HG02852 (cell line): ENCODE measurements around the gene HLF.

Source experiments
- ATAC-seq: cut with Tn5 transposase; IDR thresholded peaks from one replicate; pipeline ENCODE4 v1.9.1; 2021; ENCODE audit warnings: mild to moderate bottlenecking, moderate library complexity; ENCODE audit not compliant: unreplicated experiment

HLF gene

DNA sequence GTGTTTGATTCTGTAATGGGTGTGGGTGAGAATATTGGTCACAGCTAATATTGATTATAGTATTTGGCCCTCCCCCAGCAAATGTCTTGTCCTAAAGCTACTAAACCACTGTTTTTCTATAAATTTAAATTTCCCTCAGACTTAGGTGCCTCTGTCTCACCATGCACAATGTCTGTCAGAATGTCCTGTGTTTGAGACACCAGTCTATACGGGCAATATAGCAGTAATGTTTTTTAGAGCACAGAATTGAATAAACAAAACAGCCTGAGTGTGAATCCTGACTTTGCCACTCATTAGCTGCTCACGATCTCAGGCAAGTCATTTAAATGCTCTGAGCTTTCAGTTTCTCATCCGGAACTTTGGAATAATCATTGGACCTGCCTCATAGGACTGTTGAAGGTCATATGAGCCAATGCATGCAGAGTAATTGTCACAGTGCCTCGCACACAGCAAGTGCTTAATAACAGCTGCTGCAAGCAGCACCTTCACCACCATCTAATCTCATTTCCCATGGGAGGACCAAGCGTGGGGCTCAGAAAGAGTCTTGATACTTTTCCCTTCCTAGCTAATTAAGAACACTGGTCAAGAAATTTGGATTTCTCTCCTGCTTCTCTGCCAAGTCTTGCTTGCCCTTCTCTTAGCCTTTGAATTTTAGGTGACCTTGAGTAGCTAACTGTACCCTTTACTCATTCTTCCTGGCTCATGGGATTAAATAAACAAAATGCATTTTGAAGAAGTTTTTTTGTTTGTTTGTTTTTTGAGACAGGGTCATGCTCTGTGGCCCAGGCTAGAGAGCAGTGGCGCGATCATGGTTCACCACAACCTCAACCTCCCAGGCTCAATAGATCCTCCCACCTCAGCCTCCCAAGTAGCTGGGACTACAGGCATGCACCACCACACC lies 9.8 kb downstream of the HLF start:
- ATAC-seq: no peak

- ATAC-seq: no peak
Observed at GRCh38 chr17:55275894-55276804, 11.4 kb downstream of the HLF start.

- no peak for ATAC-seq
Observed at GRCh38 chr17:55278173-55278961, 13.6 kb downstream of the HLF start.

GRCh38 chr17:55279203-55279602 lies 14.4 kb downstream of the HLF start:
- ATAC-seq: no peak

- ATAC-seq: no peak
Observed at GRCh38 chr17:55279788-55280187, 15.0 kb downstream of the HLF start.

DNA sequence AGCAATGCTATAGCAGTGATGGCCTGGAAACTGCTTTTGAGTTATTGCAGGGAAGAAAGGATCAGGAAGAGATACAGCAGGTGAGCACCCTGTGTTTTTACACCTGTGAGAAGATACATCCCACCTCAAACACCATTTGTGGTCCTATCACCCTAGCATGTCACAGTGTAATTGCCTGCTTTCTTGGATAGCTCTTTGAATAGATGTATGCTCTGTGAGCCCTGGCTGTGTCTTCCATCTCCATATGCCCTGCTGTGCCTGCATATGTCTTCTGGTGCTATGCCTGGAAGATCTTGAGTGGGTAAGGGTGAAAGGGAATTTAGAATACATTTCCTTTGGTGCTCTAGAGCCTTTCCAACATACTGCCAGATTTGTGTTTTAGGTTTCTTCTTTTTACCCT lies 15.5 kb downstream of the HLF start:
- ATAC-seq: no peak

DNA sequence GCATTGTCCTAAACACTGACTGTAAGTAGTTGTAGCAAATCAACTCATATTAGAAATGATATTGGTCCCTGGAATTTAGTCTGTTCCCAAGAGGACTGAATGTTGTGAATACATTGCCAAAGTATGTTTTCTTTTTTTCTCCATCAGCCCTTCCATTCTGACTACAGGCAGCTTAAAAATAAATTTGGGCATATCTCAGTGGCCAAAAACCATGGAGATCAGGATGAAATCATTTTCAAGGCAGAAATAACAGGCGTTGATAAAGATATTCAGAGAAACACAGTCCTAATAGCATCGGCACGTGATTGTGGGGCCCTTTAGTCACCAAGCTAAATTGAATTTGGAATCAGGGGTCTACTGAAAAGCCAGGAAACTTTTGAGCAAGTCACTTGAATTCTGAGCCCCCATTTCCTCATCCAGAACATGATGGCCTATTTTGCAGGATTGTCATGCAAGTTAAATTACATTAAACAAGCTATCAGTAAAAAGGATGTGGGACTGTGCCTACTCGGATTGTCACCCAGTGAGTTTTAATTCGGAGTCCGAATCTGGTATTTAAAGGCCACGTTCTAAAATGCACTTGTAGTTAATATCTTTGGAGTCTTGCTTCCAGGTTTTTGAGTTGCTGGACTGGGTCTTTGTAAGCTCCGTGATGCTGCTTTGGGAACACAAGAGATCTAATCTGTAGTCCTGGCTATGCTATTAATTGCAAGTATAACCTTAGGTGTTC lies 17.1 kb downstream of the HLF start:
- ATAC-seq: no peak

DNA sequence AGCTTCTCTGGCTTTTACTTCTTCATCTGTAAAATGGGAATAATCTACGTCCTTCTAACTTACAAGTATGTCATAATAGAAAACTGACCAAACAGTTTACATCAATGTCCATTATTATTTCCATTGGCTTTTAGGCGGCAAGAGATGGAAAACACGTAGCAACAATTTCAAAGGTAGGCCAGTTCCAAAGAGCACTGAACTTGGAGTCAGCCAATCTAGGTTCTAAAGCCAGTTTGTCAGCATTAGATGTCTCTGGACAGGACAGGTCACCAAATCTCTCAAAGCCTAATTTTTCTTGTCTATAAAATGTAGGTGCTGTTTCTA lies 17.6 kb downstream of the HLF start:
- ATAC-seq: no peak

GRCh38 chr17:55282741-55283140 lies 18.0 kb downstream of the HLF start:
- ATAC-seq: no peak

DNA sequence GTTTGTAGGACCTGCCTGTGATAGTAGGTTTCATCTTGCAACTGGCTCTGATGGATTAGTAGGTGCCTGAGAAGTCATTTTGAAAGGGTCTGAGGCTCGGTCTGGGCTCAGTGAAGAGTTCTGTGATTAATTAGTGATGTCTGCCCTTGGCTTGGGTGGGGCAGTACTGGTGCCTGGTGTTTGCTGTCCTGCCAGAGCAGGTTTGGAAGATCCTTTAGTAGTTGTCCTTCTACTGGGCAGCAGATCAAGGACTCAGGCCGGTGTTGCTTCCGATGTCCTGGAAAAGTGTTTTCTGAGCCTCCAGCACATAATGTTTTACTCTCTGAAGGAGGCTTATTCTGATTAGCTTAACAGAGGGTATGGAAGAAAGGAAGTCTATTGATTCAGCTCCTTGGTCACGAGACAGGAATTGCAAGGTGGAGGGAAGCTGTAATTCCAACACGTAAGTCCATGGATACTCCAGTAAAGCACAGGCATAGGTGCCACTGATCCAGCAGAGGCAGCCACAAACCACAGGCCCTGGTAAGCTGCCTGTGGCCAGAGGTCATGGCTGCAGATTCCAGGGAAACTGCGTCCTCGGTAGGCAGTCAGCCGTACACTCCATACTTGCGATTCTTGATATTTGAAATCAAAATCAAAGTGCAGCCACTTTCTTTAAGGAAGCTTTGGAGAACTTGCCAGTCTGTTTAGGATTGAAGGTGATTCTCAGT lies 18.7 kb downstream of the HLF start:
- no peak for ATAC-seq

GRCh38 chr17:55284001-55284884 lies 19.5 kb downstream of the HLF start:
- no peak for ATAC-seq

DNA sequence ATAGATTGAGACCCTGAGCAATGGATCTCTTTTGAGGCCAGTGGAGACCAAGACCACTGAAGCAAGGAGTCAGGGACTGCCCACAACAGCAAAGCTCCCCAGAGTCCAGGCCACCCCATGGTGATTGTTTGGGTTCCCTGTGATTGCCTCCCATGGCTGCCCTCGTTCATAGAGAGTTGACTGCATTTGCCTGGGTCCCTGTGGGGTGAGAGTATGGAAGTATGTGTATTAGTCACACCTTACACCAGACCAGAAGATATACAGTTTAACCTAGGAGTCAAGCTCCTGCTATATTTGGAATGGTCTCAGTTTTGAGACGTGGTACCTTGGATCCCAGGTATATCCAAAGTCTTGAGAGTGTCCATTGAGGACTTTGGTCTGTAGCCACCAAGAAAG lies 20.2 kb downstream of the HLF start:
- no peak for ATAC-seq

GRCh38 chr17:55285340-55286301 lies 20.9 kb downstream of the HLF start:
- ATAC-seq: no peak

DNA sequence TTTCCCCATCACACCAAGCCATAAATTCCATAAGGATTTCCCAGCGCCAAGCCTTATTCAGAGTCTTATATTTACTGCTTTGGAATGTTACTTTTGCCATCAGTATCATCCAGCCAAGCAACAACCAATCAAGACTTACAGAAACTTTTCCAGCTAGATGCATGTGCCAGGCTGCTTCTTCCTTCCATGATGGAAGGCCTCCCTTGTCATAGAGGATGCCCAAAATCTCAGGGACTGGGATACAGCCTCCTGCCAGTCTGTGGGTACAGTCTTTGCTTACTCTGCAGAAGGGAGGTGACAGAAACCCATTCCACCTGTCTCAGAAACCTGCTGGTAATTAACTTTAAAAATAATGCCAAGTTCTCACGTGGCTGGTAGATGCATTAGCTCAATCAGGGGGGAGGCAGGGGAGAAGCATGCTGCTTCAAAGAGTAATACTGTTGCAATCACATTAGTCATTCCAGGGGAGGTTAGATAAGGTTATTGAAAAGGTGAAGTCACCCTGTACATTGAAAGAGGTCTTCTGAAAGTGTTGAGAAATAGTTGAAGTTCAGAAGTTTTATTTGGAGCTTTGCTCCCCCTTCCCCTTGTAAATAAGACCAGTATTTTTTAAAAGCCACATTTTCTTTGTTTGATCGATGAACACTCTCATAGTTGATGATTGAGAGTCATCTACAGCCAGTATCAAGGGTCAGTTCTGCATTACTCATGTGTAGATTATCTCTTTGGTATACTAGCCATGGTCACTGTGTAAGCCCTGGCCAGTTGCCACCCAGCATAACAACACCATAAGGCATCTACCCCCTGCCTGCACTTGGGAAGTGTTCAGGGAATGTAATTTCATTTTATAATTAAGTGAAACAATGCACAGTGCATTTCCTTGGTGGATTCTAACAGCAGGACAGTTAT lies 22.2 kb downstream of the HLF start:
- no peak for ATAC-seq

DNA sequence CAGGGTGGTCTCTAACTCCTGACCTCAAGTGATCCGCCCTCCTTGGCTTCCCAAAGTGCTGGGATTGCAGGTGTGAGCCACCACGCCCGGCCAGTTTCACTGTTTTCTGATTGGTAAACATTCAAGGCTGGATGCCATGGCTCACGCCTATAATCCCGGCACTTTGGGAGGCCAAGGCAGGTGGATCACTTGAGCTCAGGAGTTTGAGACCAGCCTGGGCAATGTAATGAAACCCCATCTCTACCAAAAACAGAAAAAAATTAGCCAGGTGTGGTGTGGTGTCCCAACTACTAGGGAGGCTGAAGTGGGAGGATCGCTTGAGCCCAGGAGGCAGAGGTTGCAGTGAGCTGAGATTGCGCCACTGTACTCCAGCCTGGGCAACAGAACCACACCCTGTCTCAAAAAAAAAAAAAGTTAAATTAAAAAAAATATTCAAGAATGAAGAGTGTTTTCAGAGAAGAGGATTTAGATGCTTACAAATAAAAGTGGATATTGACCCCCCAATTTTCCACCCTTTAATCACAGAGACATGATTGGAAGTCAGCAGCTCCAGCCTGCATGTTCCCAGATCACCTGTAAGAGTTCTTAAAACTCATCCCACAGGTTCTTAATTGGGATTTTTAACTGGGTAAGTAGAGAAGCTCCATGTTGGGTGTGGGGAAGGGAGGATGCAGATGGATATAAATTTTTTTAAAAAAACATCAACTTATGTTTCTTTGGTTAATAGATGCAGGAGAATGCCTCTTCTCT lies 23.8 kb downstream of the HLF start:
- no peak for ATAC-seq

- no peak for ATAC-seq
Observed at GRCh38 chr17:55289106-55289446, 24.3 kb downstream of the HLF start.
